ENCODE measurements around the gene PPFIBP1. TPM values are rescaled to one million over a fixed set of nuclear protein-coding genes. Genes with fewer than 3 reads are reported as not detected.
"Not testable (repeated sequence)": the region's sequence is repeated elsewhere in the genome, so short reads cannot be mapped to it uniquely, and the experiment has no call there.

Gene PPFIBP1
- total RNA-seq, 2 donors from 2014 or later, result 40.1 to 44.7 TPM

DNA sequence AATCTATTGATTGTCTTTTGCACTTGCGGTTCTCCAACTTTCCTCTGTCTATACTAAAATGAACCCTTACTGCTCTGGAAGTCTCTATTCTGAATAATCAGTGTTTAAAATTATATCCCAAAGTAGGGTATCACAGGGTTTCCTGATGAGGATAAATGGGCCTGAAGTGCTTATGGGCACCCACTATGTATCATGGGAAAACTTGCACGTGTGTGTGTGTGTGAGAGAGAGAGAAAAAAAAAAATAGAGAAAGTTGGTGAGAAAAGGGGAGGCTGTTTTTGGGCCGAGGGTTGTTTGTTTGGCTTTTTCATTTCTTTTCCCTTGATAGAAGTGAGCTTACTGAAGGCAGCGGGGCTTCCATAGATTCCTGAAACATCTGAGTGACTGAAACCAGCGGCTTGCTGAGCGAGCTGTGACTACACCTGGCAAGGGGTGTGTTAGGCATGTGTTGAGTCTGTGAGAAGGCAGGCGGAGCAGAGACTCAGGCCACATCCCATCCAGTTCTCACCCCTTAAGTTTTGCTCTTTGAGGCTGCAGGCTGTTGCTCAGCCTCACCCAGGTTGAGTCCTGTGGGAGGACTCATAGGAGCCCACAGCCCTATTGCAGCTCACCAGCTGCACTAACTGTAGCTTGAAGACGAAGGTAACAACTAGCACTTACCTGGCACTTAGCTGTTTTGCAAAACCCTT is 17.2 kb downstream of the PPFIBP1 start:
- no peaks in the 10 kb centered on the region for H3K27me3 ChIP-seq
- H3K36me3 ChIP-seq, result no peaks in the 10 kb centered on the region
- no peak overlapping the region for H3K27ac ChIP-seq
- no peak overlapping the region for H3K9ac ChIP-seq (ENCODE audit: low read depth in 2 of 2, low read length in 2 of 2)
- intact Hi-C loops (cut with DNase I), result no loop called here
- no peaks in the 10 kb centered on the region for H3K9me3 ChIP-seq
- H3K4me3 ChIP-seq, result no peak overlapping the region
- no peak for DNase-seq
- peaks cover 4% of the 10 kb centered on the region for H3K4me1 ChIP-seq
- TF ChIP-seq, protein P1, sequence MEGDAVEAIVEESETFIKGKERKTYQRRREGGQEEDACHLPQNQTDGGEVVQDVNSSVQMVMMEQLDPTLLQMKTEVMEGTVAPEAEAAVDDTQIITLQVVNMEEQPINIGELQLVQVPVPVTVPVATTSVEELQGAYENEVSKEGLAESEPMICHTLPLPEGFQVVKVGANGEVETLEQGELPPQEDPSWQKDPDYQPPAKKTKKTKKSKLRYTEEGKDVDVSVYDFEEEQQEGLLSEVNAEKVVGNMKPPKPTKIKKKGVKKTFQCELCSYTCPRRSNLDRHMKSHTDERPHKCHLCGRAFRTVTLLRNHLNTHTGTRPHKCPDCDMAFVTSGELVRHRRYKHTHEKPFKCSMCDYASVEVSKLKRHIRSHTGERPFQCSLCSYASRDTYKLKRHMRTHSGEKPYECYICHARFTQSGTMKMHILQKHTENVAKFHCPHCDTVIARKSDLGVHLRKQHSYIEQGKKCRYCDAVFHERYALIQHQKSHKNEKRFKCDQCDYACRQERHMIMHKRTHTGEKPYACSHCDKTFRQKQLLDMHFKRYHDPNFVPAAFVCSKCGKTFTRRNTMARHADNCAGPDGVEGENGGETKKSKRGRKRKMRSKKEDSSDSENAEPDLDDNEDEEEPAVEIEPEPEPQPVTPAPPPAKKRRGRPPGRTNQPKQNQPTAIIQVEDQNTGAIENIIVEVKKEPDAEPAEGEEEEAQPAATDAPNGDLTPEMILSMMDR (IDR thresholded peaks at IDR 0.05), result no peak

- Histone ChIP-seq H3K9me3 (no peaks in the 10 kb centered on the region), H3K4me3 (no peak overlapping the region), H3K36me3 (no peaks in the 10 kb centered on the region), H3K4me1 (peaks cover 4% of the 10 kb centered on the region), H3K27me3 (no peaks in the 10 kb centered on the region), H3K27ac (no peak overlapping the region), H3K9ac (ENCODE audit: low read depth in 2 of 2, low read length in 2 of 2) (no peak overlapping the region)
- intact Hi-C loops (cut with DNase I), result no loop called here
- TF ChIP-seq, protein P1 (IDR thresholded peaks at IDR 0.05), result no peak
- no peak for DNase-seq
Measured at GRCh38 chr12:27542628-27543027, 18.6 kb downstream of the PPFIBP1 start.

GRCh38 chr12:27544858-27545257 is 20.9 kb downstream of the PPFIBP1 start:
- H3K9ac ChIP-seq (ENCODE audit: low read depth in 2 of 2, low read length in 2 of 2); H3K27ac ChIP-seq; H3K4me3 ChIP-seq; DNase-seq; H3K36me3 ChIP-seq; H3K4me1 ChIP-seq; H3K9me3 ChIP-seq; H3K27me3 ChIP-seq; intact Hi-C loops (cut with DNase I): not testable (repeated sequence)

DNA sequence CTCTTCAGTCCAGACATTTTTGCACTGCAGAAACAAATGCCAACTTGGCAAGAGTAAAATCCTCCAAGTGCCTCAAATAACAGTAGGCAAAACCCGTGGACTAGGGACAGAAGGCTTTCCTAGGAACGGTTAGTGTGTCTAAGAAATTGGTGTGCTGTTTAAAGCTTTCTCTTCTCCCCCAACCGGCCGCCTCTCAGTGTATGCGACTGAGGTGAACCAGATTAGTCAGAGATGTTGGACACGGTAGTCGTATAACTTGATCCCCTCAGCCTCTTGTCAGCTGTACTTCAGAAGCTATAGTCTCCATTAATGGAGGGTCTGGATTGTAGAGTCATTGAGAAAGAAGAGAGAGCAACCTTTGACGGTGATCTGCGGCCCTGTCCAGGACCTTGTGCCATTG is 21.7 kb downstream of the PPFIBP1 start:
- Histone ChIP-seq H3K27ac (no peak overlapping the region), H3K4me3 (no peak overlapping the region), H3K9ac (ENCODE audit: low read depth in 2 of 2, low read length in 2 of 2) (no peak overlapping the region), H3K9me3 (no peaks in the 10 kb centered on the region), H3K4me1 (peaks cover 5% of the 10 kb centered on the region), H3K36me3 (no peaks in the 10 kb centered on the region), H3K27me3 (no peaks in the 10 kb centered on the region)
- no peak for DNase-seq
- TF ChIP-seq, protein P1 (IDR thresholded peaks at IDR 0.05), result no peak
- intact Hi-C loops (cut with DNase I), result no loop called here

DNA sequence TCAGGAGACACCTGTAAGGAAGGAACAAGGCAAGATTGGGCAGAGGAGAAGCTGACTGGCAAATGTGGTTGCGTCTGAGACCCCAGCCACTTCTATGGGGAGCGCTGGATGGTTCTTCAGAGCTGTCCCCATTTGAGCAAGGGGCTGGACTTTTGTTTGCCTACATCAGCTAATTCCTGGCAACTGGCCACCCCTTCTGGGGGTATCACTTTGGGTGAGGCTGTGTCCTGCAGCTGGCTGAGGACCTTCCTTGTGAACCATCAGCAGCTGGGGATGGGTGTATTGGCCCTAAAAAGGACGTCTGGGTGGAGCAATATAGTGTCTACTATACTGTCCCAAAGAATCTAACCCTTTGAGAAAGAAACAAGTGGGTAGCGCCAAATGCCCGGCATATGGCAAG is 23.6 kb downstream of the PPFIBP1 start:
- no peaks in the 10 kb centered on the region for H3K36me3 ChIP-seq
- H3K9ac ChIP-seq (ENCODE audit: low read depth in 2 of 2, low read length in 2 of 2), result no peak overlapping the region
- no peak overlapping the region for H3K4me3 ChIP-seq
- H3K27ac ChIP-seq, result no peak overlapping the region
- intact Hi-C loops (cut with DNase I), result no loop called here
- DNase-seq, result no peak
- peaks cover 5% of the 10 kb centered on the region for H3K4me1 ChIP-seq
- TF ChIP-seq, protein P1 (IDR thresholded peaks at IDR 0.05), result no peak
- no peaks in the 10 kb centered on the region for H3K9me3 ChIP-seq
- H3K27me3 ChIP-seq, result no peaks in the 10 kb centered on the region

GRCh38 chr12:27548301-27549199 is 24.5 kb downstream of the PPFIBP1 start:
- Histone ChIP-seq H3K27ac (no peak overlapping the region), H3K4me1 (peaks cover 5% of the 10 kb centered on the region), H3K4me3 (no peak overlapping the region), H3K9ac (ENCODE audit: low read depth in 2 of 2, low read length in 2 of 2) (no peak overlapping the region), H3K27me3 (no peaks in the 10 kb centered on the region), H3K9me3 (no peaks in the 10 kb centered on the region), H3K36me3 (no peaks in the 10 kb centered on the region)
- no peak for DNase-seq
- TF ChIP-seq, protein P1 (IDR thresholded peaks at IDR 0.05), result no peak
- intact Hi-C loops (cut with DNase I), result no loop called here

Data from colonic mucosa (tissue), 4 donors.